Lower leg skin (tissue), 3 donors: Measurements from ENCODE around the gene SLC39A9.

ENCODE experiments used
- CTCF ChIP-seq, 3 donors: fragments of 450-650 bp; IDR thresholded peaks; one replicate each; pipeline ENCODE4 v1.5.1; 2016; ENCODE audit warnings: antibody characterized with exemption in 3 of 3, mild to moderate bottlenecking in 3 of 3, moderate library complexity in 2 of 3
- POLR2A ChIP-seq, 2 donors: fragments of 450-650 bp; IDR thresholded peaks; one replicate each; pipeline ENCODE4 v1.6.1; 2016 to 2017; ENCODE audit warnings: antibody characterized with exemption in 2 of 2, mild to moderate bottlenecking in 1 of 2, moderate library complexity in 1 of 2

- TF ChIP-seq CTCF (IDR thresholded peaks at IDR 0.05) (no peak), POLR2A (IDR thresholded peaks at IDR 0.05) (no peak)
Observed at GRCh38 chr14:69475194-69475818, 76.8 kb downstream of the SLC39A9 start.
